T-helper 1 cell treated with Interleukin-12 subunit alpha and Interleukin-12 subunit beta and Interleukin-4 antibody, amounts not matched to agents 30 μg/mL and 1 μg/mL, for 36 hours (primary cell): ENCODE measurements around the gene PKD1L1.

Source experiments
- H3K27ac Mint-ChIP-seq: one replicate; pipeline ENCODE4 v1.8.0; 2021; ENCODE audit warnings: mild to moderate bottlenecking, mixed read lengths
- H3K27me3 Mint-ChIP-seq: one replicate; pipeline ENCODE4 v1.8.0; 2021; ENCODE audit warnings: low read depth, mixed read lengths
- H3K36me3 Mint-ChIP-seq: one replicate; pipeline ENCODE4 v1.8.0; 2021; ENCODE audit warnings: low read depth, mixed read lengths
- H3K4me1 Mint-ChIP-seq: one replicate; pipeline ENCODE4 v1.8.0; 2021; ENCODE audit warnings: low read depth, mixed read lengths
- H3K4me3 Mint-ChIP-seq: one replicate; pipeline ENCODE4 v1.8.0; 2021; ENCODE audit warnings: mild to moderate bottlenecking, moderate library complexity, mixed read lengths
- H3K9me3 Mint-ChIP-seq: one replicate; pipeline ENCODE4 v1.8.0; 2021; ENCODE audit warnings: mixed read lengths

PKD1L1 gene

DNA sequence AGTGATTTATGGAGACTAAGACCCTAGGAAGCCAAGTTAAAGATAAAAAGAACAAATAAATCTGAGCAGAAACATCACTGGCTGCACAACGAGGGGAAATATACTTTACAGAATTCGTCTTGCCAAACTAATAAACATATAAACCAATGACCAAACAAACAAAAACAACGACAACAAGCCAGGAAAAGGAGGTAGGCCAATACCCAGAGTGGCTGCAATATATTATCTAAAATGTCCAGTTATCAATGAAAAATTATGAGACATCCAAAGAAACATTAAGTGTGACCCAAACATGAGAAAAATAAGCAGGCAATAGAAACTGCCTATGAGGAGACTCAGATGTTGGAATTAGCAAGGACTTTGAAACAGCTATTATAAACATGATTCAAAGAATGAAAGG, 81.0 kb downstream of the PKD1L1 start:
- no peaks in the 10 kb centered on the region for H3K4me1 Mint-ChIP-seq
- no peak overlapping the region for H3K4me3 Mint-ChIP-seq
- no peak overlapping the region for H3K27ac Mint-ChIP-seq
- no peaks in the 10 kb centered on the region for H3K36me3 Mint-ChIP-seq
- H3K9me3 Mint-ChIP-seq: no peaks in the 10 kb centered on the region
- H3K27me3 Mint-ChIP-seq: no peaks in the 10 kb centered on the region

- Mint-ChIP-seq H3K27ac (no peak overlapping the region), H3K36me3 (no peaks in the 10 kb centered on the region), H3K4me1 (no peaks in the 10 kb centered on the region), H3K9me3 (no peaks in the 10 kb centered on the region), H3K27me3 (no peaks in the 10 kb centered on the region), H3K4me3 (no peak overlapping the region)
Observed at GRCh38 chr7:47866120-47866519, 82.1 kb downstream of the PKD1L1 start.

DNA sequence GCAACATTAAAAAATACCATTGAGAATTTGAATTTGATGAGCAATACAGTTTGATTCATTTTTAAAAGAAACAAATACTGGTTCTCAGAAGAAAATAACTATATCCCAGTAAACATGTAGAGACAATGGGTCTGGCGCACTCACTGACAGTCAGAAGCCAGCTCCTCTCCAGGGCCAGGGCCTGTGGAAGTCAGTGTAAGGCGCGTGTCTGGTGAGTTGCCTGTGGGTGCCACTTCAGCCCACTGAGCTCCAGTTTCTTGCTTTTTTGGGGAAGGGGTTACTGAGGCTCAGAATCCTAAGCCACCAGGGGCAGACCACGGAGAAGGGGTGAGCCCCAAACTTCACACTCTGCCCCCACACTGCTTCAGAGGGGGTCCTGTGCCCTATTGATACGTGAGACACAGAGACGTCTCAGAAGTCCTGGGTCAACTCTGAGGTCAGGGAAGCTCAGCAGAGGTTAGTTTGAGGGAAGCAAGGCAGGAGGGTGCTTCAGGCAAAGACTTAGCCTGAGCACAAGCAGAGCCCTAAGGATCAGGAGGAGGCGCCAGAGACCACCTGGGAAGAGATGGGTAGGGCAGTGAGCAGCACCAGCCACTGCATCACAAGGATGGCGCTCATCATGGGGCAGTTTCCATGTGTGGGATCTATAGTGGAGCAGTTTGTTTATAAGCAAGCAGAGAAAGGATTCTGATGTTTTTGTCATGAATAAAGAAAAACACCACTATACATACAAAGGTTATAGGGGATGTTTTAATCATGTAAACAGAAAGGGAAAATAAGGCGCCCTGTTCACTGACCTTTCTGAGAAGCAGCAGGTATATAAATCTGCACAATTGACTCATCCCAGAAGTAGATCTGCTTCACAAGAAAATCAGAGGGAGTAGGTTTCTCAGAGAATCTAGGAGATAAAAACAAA, 95.7 kb downstream of the PKD1L1 start:
- H3K27ac Mint-ChIP-seq: no peak overlapping the region
- no peaks in the 10 kb centered on the region for H3K9me3 Mint-ChIP-seq

GRCh38 chr7:47847207-47847606, 101.1 kb downstream of the PKD1L1 start:
- no peak overlapping the region for H3K4me3 Mint-ChIP-seq
- peaks cover 5% of the 10 kb centered on the region for H3K27me3 Mint-ChIP-seq
- no peak overlapping the region for H3K27ac Mint-ChIP-seq
- H3K36me3 Mint-ChIP-seq: no peaks in the 10 kb centered on the region
- no peaks in the 10 kb centered on the region for H3K9me3 Mint-ChIP-seq
- H3K4me1 Mint-ChIP-seq: no peaks in the 10 kb centered on the region

More for the DNA sequence above, 95.7 kb downstream of the PKD1L1 start:
- H3K36me3 Mint-ChIP-seq: no peaks in the 10 kb centered on the region
- peaks cover 5% of the 10 kb centered on the region for H3K27me3 Mint-ChIP-seq
- no peaks in the 10 kb centered on the region for H3K4me1 Mint-ChIP-seq
- no peak overlapping the region for H3K4me3 Mint-ChIP-seq

DNA sequence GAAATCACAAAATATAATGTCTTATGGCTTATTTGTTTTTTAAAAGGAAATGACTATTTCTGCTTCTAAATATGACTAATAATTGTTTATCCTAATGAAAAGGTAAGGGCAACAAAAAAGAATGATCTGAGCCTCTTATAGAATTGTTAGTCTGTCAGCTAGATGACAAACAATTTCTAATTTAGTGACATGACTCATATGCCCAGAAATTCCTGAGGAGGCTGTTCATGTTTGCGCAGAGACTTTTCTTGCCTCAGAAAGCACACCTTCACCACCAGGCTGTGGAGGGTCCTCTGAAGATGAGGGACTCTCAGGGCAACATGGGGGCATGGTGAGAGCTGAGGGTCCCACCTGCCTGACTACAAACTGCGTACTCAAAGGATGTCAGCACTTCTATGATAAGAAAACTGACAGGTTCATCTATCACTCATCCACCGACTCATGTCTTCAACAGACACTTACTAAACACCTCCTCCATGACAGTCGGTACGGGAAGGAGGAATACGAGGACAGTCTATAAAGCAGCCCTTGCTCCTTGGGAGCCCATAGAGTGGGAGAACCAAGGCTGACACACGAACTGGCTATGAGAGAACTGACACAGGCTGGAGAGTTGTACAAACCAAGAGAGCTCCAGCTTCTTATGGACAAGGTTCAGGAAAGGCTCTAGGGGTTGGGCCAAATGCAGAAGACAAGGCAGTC, 102.0 kb downstream of the PKD1L1 start:
- no peak overlapping the region for H3K4me3 Mint-ChIP-seq
- no peaks in the 10 kb centered on the region for H3K36me3 Mint-ChIP-seq
- H3K9me3 Mint-ChIP-seq: no peaks in the 10 kb centered on the region
- H3K27me3 Mint-ChIP-seq: peaks cover 5% of the 10 kb centered on the region
- no peaks in the 10 kb centered on the region for H3K4me1 Mint-ChIP-seq
- H3K27ac Mint-ChIP-seq: no peak overlapping the region

GRCh38 chr7:47844311-47844710, 104.0 kb downstream of the PKD1L1 start:
- Mint-ChIP-seq H3K9me3 (no peaks in the 10 kb centered on the region), H3K4me1 (no peaks in the 10 kb centered on the region), H3K36me3 (no peaks in the 10 kb centered on the region), H3K27me3 (no peaks in the 10 kb centered on the region), H3K27ac (no peak overlapping the region), H3K4me3 (no peak overlapping the region)

GRCh38 chr7:47843291-47843690, 105.0 kb downstream of the PKD1L1 start:
- no peaks in the 10 kb centered on the region for H3K27me3 Mint-ChIP-seq

GRCh38 chr7:47839381-47839780, 108.9 kb downstream of the PKD1L1 start:
- Mint-ChIP-seq H3K27ac (no peak overlapping the region), H3K27me3 (no peaks in the 10 kb centered on the region), H3K4me3 (no peak overlapping the region), H3K4me1 (no peaks in the 10 kb centered on the region), H3K9me3 (no peaks in the 10 kb centered on the region), H3K36me3 (no peaks in the 10 kb centered on the region)

More at GRCh38 chr7:47843291-47843690, 105.0 kb downstream of the PKD1L1 start:
- Mint-ChIP-seq H3K27ac (no peak overlapping the region), H3K4me1 (no peaks in the 10 kb centered on the region), H3K4me3 (no peak overlapping the region), H3K9me3 (no peaks in the 10 kb centered on the region), H3K36me3 (no peaks in the 10 kb centered on the region)

- Mint-ChIP-seq H3K36me3 (no peaks in the 10 kb centered on the region), H3K27ac (no peak overlapping the region), H3K27me3 (no peaks in the 10 kb centered on the region), H3K9me3 (no peaks in the 10 kb centered on the region), H3K4me3 (no peak overlapping the region), H3K4me1 (no peaks in the 10 kb centered on the region)
Observed at GRCh38 chr7:47837826-47838225, 110.4 kb downstream of the PKD1L1 start.

DNA sequence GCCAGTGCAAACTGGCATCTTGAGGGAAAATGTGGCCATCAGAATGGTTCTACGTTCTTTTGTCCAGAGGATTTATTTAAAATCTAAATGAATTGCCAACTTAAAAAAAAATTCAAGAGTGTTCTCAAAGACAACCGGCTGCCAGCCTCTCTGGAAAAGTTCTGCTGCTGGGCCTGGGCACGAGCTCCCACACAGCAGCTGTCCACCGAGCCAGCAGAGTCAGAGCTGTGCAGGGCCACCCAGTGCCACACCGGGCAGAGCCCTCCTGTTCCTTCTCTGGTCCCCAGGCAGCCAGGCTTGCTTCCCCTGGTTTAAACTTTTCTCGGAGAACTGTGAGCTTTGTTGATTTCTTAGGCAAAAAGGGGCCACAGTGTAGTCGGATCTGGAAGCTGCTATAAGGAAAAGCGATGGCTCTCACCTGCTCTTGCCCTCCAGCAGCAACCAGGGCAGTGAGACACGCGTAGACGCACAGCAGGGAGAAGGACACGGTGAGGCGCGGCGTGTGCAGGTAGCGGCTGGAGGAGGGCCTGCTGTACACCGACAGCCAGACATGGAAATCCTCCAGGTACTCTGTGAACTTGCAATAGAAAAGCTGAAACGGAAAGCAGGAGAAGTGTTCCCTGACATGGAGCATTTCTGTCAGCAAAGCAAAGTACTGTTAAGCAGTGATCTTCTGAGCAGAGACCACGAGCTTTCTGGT, 111.6 kb downstream of the PKD1L1 start:
- Mint-ChIP-seq H3K27ac (no peak overlapping the region), H3K4me3 (no peak overlapping the region), H3K27me3 (no peaks in the 10 kb centered on the region), H3K36me3 (no peaks in the 10 kb centered on the region), H3K9me3 (no peaks in the 10 kb centered on the region), H3K4me1 (no peaks in the 10 kb centered on the region)

- H3K9me3 Mint-ChIP-seq: no peaks in the 10 kb centered on the region
- H3K4me3 Mint-ChIP-seq: no peak overlapping the region
- no peaks in the 10 kb centered on the region for H3K27me3 Mint-ChIP-seq
- no peaks in the 10 kb centered on the region for H3K4me1 Mint-ChIP-seq
- H3K36me3 Mint-ChIP-seq: no peaks in the 10 kb centered on the region
- no peak overlapping the region for H3K27ac Mint-ChIP-seq
Observed at GRCh38 chr7:47836080-47836479, 112.2 kb downstream of the PKD1L1 start.

- no peaks in the 10 kb centered on the region for H3K9me3 Mint-ChIP-seq
- H3K27ac Mint-ChIP-seq: no peak overlapping the region
- H3K4me3 Mint-ChIP-seq: no peak overlapping the region
Observed at GRCh38 chr7:47833211-47833610, 115.1 kb downstream of the PKD1L1 start.

DNA sequence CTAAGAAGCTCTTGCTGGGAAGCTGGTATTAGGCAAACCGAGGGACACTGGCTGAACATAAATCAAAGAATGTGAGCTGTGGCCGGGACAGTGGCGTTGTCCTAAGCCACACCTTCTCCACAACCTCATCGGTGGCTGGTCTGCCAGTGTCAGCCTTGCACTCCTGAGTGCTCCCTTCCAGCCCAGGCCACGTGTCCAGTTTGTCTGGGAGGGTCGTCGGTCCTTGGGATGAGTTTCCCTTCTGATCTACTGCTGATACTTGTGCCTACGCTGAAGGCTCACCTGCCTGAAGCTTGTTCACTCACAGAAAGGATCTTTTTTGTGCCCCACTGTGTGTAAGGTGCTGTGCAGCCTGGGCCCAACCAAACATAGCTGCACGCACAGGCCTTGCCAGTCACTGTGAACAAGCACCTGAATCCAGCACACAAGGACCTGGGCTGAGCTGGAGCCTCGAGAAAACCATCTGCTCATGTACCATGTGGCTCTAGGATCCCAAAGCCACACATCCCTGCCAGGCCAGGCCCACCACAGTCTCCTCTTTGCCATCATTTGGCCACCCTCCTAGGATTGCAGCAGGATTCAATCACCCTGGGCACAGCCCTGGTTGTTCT, 116.1 kb downstream of the PKD1L1 start:
- no peaks in the 10 kb centered on the region for H3K9me3 Mint-ChIP-seq
- H3K27me3 Mint-ChIP-seq: no peaks in the 10 kb centered on the region
- no peaks in the 10 kb centered on the region for H3K36me3 Mint-ChIP-seq
- no peak overlapping the region for H3K4me3 Mint-ChIP-seq
- H3K27ac Mint-ChIP-seq: no peak overlapping the region
- no peaks in the 10 kb centered on the region for H3K4me1 Mint-ChIP-seq

More at GRCh38 chr7:47833211-47833610, 115.1 kb downstream of the PKD1L1 start:
- Mint-ChIP-seq H3K36me3 (no peaks in the 10 kb centered on the region), H3K4me1 (no peaks in the 10 kb centered on the region), H3K27me3 (no peaks in the 10 kb centered on the region)

- Mint-ChIP-seq H3K36me3 (no peaks in the 10 kb centered on the region), H3K27me3 (peaks cover 4% of the 10 kb centered on the region), H3K9me3 (no peaks in the 10 kb centered on the region), H3K4me3 (no peak overlapping the region), H3K27ac (no peak overlapping the region), H3K4me1 (no peaks in the 10 kb centered on the region)
Observed at GRCh38 chr7:47830015-47830414, 118.3 kb downstream of the PKD1L1 start.
